DND-41 (cell line): ENCODE results near the gene ZDHHC22.

ENCODE experiments used
- ATAC-seq: fragments of 200-7000 bp; cut with Tn5 transposase; 3 replicates; pipeline ENCODE4 v1.9.1; 2021; ENCODE audit warnings: low read depth; ENCODE audit not compliant: insufficient read depth
- DNase-seq: peaks from one replicate; pipeline ENCODE4 v3.0.0-alpha.2; 2020
- H2AFZ ChIP-seq: 2 replicates; pipeline ENCODE4 v1.6.0; 2012; ENCODE audit warnings: low read depth, low read length
- H3K27ac ChIP-seq: 2 replicates; pipeline ENCODE4 v1.5.1; 2012; ENCODE audit warnings: low read length, inconsistent platforms
- H3K27me3 ChIP-seq: fragments of 200-600 bp; sonication (generic); 2 replicates; pipeline ENCODE4 v1.6.0; 2012; ENCODE audit warnings: low read length, mild to moderate bottlenecking, inconsistent platforms; ENCODE audit not compliant: insufficient read depth, poor library complexity
- H3K36me3 ChIP-seq: 2 replicates; pipeline ENCODE4 v1.5.1; 2012; ENCODE audit warnings: low read length, inconsistent platforms; ENCODE audit not compliant: insufficient read depth
- H3K4me1 ChIP-seq: 2 replicates; pipeline ENCODE4 v1.5.1; 2012; ENCODE audit warnings: mild to moderate bottlenecking, low read length; ENCODE audit not compliant: insufficient read depth
- H3K4me2 ChIP-seq: 2 replicates; pipeline ENCODE4 v1.6.0; 2012; ENCODE audit warnings: mild to moderate bottlenecking, moderate library complexity, low read length, inconsistent platforms; ENCODE audit not compliant: insufficient read depth
- H3K4me3 ChIP-seq, 2 experiments: fragments of 200-600 bp in 1 of 2; shearing (Covaris generic) in 1 of 2; 2 replicates each; pipeline ENCODE4 v1.5.1; 2012 to 2016; ENCODE audit warnings: inconsistent platforms in 2 of 2, low read length in 2 of 2, mild to moderate bottlenecking in 2 of 2, low read depth in 1 of 2, moderate library complexity in 1 of 2
- H3K79me2 ChIP-seq: 2 replicates; pipeline ENCODE4 v1.6.0; 2012; ENCODE audit warnings: low read length, inconsistent platforms; ENCODE audit not compliant: insufficient read depth
- H3K9ac ChIP-seq: 2 replicates; pipeline ENCODE4 v1.6.0; 2012; ENCODE audit warnings: low read depth, mild to moderate bottlenecking, inconsistent platforms, low read length, moderate library complexity
- H3K9me3 ChIP-seq: 2 replicates; pipeline ENCODE4 v1.5.1; 2012; ENCODE audit warnings: low read length, moderate library complexity, mild to moderate bottlenecking, inconsistent platforms; ENCODE audit not compliant: insufficient read depth, severe bottlenecking
- H4K20me1 ChIP-seq: 2 replicates; pipeline ENCODE4 v1.6.0; 2012; ENCODE audit warnings: low read length; ENCODE audit not compliant: insufficient read depth
- EZH2 ChIP-seq: IDR thresholded peaks from 3 replicates; pipeline ENCODE4 v1.6.1; 2012; ENCODE audit warnings: borderline replicate concordance, low read depth, mild to moderate bottlenecking, moderate library complexity, low read length, inconsistent platforms; ENCODE audit not compliant: severe bottlenecking
- TF ChIP-seq, protein P1 (sequence below): IDR thresholded peaks from 2 replicates; pipeline ENCODE4 v1.5.1; 2012; ENCODE audit warnings: borderline replicate concordance, low read length, moderate library complexity, mild to moderate bottlenecking; ENCODE audit not compliant: poor library complexity, severe bottlenecking; ENCODE audit errors: extremely low read depth

Gene ZDHHC22

GRCh38 chr14:77139022-77139421, 2.6 kb downstream of the ZDHHC22 start:
- Histone ChIP-seq H2AFZ (no peak overlapping the region), H3K27me3 (no peaks in the 10 kb centered on the region), H3K4me2 (no peak overlapping the region), H4K20me1 (0 out of 2 replicates have a peak, but pooled peaks cover 2% of the 10 kb centered on the region), H3K9me3 (no peaks in the 10 kb centered on the region), H3K9ac (no peak overlapping the region), H3K27ac (no peak overlapping the region), H3K79me2 (no peaks in the 10 kb centered on the region), H3K4me3 (no peak overlapping the region), H3K4me1 (no peaks in the 10 kb centered on the region), H3K36me3 (no peaks in the 10 kb centered on the region)
- TF ChIP-seq, protein P1, sequence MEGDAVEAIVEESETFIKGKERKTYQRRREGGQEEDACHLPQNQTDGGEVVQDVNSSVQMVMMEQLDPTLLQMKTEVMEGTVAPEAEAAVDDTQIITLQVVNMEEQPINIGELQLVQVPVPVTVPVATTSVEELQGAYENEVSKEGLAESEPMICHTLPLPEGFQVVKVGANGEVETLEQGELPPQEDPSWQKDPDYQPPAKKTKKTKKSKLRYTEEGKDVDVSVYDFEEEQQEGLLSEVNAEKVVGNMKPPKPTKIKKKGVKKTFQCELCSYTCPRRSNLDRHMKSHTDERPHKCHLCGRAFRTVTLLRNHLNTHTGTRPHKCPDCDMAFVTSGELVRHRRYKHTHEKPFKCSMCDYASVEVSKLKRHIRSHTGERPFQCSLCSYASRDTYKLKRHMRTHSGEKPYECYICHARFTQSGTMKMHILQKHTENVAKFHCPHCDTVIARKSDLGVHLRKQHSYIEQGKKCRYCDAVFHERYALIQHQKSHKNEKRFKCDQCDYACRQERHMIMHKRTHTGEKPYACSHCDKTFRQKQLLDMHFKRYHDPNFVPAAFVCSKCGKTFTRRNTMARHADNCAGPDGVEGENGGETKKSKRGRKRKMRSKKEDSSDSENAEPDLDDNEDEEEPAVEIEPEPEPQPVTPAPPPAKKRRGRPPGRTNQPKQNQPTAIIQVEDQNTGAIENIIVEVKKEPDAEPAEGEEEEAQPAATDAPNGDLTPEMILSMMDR = no peak
- TF ChIP-seq EZH2 = no peak
- DNase-seq = no peak
- no peak for ATAC-seq

DNA sequence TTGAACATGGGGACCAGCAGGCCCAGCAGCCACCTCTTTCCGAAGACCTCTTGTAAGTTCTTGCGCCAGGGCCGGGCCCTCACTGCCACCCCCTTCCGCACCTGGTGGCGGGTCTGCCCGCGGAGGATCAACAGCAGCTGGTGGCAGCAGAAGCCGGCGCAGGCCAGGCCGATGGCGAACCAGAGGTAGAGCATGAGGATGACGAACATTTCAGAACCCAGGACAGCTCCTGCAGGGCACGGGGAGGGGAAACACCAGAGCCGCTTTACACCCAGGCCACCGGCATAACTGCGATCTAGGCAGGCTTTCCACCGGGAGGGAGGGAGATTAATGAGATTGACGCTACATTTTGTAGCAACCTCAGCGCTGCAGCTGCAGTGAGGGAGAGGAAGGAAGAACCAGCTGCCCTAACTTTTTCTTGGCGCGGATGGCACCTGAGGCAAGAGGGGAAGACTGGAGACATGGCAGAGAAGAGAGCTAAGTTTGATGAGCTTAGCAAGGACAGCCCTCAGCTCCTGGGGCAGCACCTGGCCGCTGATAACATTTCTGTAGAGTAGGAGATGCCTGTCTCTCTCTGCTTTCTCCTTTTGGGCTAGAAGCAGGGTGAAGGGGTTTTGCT, 7.8 kb downstream of the ZDHHC22 start:
- Histone ChIP-seq H3K9me3 (no peaks in the 10 kb centered on the region), H3K4me2 (no peak overlapping the region), H3K4me3 (no peak overlapping the region), H3K9ac (no peak overlapping the region), H3K79me2 (no peaks in the 10 kb centered on the region), H3K27ac (no peak overlapping the region), H3K27me3 (no peaks in the 10 kb centered on the region), H2AFZ (no peak overlapping the region), H3K4me1 (no peaks in the 10 kb centered on the region), H4K20me1 (peaks cover 17% of the 10 kb centered on the region), H3K36me3 (no peaks in the 10 kb centered on the region)
- TF ChIP-seq, protein P1 = no peak
- no peak for TF ChIP-seq EZH2
- ATAC-seq (peak; percentile 100), DNase-seq (peak; percentile 85)

DNA sequence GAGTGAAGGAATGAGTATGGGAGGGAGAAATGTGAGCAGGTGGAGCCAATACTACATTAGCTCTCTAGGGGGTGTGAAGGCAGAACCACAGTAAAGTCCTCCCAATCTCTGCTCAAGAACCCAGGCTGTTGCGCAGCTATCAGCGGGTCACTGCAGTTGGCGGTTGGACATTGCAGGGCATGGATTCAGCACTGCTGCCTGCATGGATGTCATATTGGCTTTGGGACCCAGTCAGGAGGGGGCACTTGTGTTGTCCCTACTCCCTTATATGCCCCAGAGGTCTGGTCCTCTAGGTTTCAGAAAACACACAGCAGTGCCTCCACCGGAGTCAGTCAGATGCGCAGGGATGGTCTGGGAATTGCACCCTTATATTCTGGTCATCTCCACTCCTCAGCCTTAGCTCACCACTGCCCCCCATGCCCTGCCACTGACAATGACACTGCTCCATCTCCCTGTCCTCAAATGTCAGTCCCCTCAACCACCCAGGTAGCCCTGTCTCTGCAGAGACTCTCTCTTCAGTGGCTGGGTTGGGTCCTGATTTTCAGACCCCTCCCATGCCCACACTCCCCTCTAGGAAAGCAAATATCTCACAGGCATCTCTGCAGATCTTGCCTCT, 9.6 kb downstream of the ZDHHC22 start:
- H3K79me2 ChIP-seq = no peaks in the 10 kb centered on the region
- H3K4me2 ChIP-seq = no peak overlapping the region
- no peaks in the 10 kb centered on the region for H3K4me1 ChIP-seq
- no peak overlapping the region for H3K27ac ChIP-seq
- no peaks in the 10 kb centered on the region for H3K36me3 ChIP-seq
- H3K4me3 ChIP-seq = no peak overlapping the region
- H2AFZ ChIP-seq = no peak overlapping the region
- H3K9me3 ChIP-seq = no peaks in the 10 kb centered on the region
- H3K27me3 ChIP-seq = no peaks in the 10 kb centered on the region
- H3K9ac ChIP-seq = no peak overlapping the region
- H4K20me1 ChIP-seq = peaks cover 17% of the 10 kb centered on the region
- TF ChIP-seq, protein P1 = no peak
- no peak for TF ChIP-seq EZH2
- ATAC-seq = no peak
- DNase-seq = no peak

DNA sequence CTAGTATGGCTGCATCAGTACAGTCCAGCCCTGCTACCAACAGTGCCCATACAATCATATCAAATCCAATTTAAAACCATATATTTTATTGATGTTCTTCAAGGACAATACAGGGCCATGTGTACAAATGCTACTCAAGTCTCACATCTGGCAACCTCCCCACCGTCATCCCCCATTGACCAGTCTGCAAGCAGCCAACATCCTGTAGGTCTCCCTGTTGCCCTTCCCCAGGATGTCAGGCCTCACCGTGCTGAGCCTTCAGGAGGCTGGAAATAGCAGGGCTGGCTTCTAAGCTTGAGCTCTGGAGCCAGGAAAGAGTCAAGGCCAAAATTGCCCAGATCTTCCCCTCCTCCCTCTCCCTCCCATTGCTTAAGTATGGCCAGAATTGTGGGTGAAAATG, 10.4 kb downstream of the ZDHHC22 start:
- no peaks in the 10 kb centered on the region for H3K4me1 ChIP-seq
- ATAC-seq (no peak), DNase-seq (no peak)
- H3K4me2 ChIP-seq = no peak overlapping the region
- H3K9me3 ChIP-seq = no peaks in the 10 kb centered on the region
- H4K20me1 ChIP-seq = peaks cover 17% of the 10 kb centered on the region
- TF ChIP-seq EZH2 = no peak
- TF ChIP-seq, protein P1 = no peak
- H3K27me3 ChIP-seq = no peaks in the 10 kb centered on the region
- no peak overlapping the region for H2AFZ ChIP-seq
- H3K36me3 ChIP-seq = no peaks in the 10 kb centered on the region
- no peak overlapping the region for H3K27ac ChIP-seq
- no peak overlapping the region for H3K4me3 ChIP-seq
- H3K79me2 ChIP-seq = no peaks in the 10 kb centered on the region
- H3K9ac ChIP-seq = no peak overlapping the region
